ENCODE data around the gene ADGRG7.
"Not testable (repeated sequence)": the region's sequence is repeated elsewhere in the genome, so short reads cannot be mapped to it uniquely, and the experiment has no call there.

DNA sequence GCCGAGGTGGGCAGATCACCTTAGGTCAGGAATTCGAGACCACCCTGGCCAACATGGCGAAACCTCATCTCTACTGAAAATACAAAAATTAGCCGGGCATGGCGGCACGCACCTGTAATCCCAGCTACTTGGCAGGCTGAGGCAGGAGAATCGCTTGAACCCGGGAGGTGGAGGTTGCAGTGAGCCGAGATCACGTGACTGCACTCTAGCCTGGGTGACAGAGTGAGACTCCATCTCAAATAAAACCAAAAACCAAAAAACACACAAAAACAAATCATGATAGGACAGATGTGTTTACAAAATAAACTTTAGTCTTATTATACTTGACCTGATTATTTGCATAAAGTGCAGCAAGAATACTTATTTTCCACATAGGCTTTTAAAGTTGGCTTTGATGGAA is 27.2 kb upstream of the ADGRG7 start:
- TF ChIP-seq, protein P1, sequence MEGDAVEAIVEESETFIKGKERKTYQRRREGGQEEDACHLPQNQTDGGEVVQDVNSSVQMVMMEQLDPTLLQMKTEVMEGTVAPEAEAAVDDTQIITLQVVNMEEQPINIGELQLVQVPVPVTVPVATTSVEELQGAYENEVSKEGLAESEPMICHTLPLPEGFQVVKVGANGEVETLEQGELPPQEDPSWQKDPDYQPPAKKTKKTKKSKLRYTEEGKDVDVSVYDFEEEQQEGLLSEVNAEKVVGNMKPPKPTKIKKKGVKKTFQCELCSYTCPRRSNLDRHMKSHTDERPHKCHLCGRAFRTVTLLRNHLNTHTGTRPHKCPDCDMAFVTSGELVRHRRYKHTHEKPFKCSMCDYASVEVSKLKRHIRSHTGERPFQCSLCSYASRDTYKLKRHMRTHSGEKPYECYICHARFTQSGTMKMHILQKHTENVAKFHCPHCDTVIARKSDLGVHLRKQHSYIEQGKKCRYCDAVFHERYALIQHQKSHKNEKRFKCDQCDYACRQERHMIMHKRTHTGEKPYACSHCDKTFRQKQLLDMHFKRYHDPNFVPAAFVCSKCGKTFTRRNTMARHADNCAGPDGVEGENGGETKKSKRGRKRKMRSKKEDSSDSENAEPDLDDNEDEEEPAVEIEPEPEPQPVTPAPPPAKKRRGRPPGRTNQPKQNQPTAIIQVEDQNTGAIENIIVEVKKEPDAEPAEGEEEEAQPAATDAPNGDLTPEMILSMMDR (conservative IDR thresholded peaks at IDR 0.05; ENCODE audit: low read length) = not testable (repeated sequence)
- TF ChIP-seq EZH2phosphoT487 (IDR thresholded peaks at IDR 0.05; ENCODE audit: borderline replicate concordance, low read depth, low read length) = not testable (repeated sequence)

Measured in OCI-LY7 (cell line).